Effector CD4-positive, alpha-beta T cell (primary cell): Measurements from ENCODE around the gene PSEN2.

ENCODE experiments used
- DNase-seq: peaks from one replicate; pipeline ENCODE4 v3.0.0-alpha.2; 2020

Gene PSEN2

GRCh38 chr1:226865590-226865989, 4.8 kb upstream of the PSEN2 start:
- DNase-seq: no peak

- DNase-seq: no peak
These were observed 2.9 kb upstream of the PSEN2 start for GRCh38 chr1:226867461-226868054.

GRCh38 chr1:226868726-226869125, 1.7 kb upstream of the PSEN2 start:
- no peak for DNase-seq

DNA sequence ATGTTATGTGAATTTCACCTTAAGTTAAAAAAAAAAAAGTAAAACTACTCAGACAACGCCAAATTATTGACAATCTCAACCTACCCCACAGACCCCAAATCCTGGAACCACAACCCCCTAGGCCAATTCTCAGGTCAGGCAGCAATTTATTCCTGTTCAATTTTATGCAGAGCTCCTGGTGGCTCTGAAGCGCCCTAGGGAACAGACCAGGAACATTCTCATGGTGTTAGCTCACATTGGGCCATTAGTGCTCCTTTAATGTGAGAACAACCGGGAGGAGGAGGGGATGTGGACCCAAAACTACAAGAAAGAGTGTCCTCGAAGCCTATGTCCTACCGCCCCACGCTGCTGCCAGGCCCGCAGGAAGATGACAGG, 403 bp upstream of the PSEN2 start:
- DNase-seq: no peak

DNA sequence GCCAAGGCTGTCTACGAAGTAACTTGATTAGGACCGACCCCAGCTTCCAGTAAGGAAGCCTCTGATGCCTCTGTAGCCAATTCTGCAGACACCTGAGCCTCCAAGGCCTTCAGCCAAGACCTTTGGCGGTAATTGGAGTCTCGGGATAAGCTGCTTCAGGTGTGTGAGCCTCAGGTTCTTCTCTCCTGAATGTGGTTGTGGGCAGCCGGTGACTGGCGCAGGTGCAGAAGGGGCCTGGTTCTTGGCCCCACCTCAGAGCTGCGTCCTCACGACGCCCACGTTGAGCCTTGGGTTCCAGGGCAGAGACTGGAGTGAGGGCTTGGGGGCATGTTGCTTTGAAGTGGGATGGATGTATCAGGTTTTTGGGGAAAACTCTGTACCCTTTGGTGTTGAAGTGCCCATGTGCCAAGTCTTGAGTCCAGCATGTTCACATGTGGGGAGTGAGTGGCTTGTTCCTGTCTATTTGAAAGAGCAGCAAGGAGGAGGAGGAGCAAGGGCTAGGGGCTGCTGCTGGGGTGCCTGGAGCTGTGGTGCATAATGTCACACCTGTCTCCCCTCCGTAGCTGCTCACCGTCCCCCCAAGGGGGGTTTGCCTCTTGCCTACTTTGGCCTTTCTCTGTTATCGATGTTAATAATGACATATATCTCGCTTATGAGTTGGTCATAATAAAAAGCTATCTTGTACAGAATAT, 1.4 kb downstream of the PSEN2 start:
- no peak for DNase-seq

GRCh38 chr1:226872437-226872836, 2.0 kb downstream of the PSEN2 start:
- DNase-seq: no peak

DNA sequence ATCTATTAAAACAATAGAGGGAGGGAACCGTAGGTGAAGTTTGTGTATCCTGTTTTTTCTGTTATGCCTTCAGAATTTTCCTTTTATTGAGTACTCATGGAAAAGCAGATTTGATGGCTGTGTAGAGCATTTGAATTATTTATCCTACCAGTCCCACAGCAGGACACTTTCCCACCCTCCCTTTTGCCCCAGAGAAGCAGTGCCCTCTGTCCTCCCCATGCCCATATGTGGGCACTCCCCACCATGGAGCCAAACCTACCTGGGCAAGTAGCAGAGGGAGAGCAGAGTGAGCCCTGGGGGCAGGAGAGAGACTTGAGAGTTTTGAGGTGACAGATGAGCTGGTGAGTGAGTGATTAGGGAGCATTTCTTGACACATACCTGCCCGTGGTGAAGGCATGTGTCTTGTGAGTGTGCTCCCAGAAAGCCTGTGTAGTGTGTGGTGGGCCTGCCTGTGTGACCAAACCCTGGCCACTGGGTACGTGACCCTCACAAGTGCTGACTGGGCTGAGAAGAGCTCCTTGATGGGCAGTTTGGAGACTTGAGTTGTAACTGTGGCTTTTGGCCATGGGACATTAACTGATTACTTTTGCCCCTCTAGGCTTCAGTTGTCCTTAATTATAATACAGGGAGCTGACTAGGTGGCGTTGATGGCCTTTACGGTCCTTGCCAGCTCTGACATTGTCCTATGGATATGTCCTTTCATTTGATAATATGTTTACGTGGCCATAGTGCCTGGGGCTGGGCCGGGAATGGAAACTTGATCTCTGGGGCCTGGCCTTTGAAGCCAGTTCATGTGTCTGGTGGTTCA, 3.6 kb downstream of the PSEN2 start:
- DNase-seq: no peak

GRCh38 chr1:226874579-226875425, 4.4 kb downstream of the PSEN2 start:
- no peak for DNase-seq

- DNase-seq: no peak
These were observed 5.4 kb downstream of the PSEN2 start for GRCh38 chr1:226875641-226876295.

DNA sequence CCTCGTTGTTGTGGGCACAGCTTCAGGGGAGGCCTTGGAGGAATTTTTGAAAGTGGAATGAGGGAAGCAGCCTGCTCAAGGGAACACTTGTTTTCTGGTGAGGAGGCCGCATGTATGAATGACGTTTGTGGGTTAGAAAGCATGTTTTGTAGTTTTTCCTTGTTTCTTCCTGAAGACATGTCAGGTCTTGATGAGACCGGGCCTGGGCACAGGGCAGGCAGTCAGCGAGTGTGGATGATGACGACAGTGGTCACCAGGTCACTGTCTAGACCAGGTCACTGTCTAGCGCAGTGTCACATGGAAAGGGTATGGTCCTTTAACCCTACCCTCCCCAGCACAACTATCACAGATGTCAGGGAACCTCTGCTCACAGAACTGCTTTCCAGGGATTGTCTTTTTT, 7.3 kb downstream of the PSEN2 start:
- DNase-seq: no peak

DNA sequence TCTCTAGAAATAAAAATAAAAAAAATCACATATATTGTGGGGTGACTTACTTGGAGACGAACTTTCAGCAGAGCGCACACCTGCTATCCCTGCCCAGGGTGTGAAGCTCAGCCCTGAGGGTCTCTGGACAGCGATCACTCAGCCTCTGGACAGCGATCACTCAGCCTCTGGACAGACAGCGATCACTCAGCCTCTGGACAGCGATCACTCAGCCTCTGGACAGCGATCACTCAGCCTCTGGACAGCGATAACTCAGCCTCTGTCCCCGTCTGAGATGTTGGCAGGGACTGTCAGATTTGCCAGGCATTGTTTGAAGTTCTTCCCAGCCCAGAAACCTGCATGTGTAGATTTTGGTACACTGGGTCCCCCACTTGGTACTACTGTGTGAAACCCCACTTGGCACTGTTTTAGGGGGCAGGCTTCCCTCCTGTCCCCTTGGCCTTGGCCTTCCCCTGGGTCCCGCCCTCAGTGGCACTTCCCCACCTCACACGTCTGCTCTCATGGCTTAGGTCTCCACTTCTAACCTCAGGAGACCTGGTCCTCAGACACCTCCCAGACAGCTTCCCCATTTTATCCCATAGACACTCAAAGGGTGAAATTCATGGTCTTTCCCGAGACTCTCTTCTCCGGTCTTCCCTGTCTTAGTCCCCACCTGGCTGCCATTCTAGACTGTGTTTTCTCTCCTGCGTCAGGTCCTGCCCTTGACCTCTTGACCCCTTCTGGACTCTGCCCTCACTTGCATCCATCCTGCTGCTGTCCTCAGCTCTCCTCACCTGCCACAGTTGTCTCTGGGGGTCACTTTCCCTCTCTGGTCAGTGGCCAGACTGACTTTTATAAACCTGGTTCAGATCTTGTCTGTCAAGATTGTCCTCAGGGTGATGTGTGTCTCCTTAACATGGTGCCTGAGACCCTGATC, 10.2 kb downstream of the PSEN2 start:
- no peak for DNase-seq

GRCh38 chr1:226881515-226882185, 11.2 kb downstream of the PSEN2 start:
- DNase-seq: no peak

DNA sequence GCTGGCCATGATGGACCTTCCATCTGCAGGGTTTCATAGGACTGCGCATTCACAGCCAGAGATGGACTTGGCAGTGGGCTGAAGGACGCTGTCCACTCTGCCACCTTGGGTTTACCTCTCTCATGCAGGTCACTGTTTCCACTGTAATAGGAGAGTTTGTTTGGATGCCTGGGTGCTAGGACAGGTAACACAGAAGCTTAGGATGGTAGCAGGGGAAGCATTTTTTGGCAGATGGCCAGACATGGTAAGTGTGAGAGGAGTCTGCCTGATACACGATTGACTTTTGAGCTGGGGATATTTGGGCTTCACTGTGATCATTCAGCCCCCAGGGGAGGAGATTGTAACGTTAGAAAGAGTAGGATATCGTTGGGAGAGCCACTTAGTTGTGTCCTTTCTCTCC, 11.8 kb downstream of the PSEN2 start:
- DNase-seq: no peak

GRCh38 chr1:226882631-226883409, 12.4 kb downstream of the PSEN2 start:
- no peak for DNase-seq

- DNase-seq: no peak
These were observed 13.2 kb downstream of the PSEN2 start for GRCh38 chr1:226883630-226884029.

GRCh38 chr1:226884116-226884625, 13.8 kb downstream of the PSEN2 start:
- no peak for DNase-seq

DNA sequence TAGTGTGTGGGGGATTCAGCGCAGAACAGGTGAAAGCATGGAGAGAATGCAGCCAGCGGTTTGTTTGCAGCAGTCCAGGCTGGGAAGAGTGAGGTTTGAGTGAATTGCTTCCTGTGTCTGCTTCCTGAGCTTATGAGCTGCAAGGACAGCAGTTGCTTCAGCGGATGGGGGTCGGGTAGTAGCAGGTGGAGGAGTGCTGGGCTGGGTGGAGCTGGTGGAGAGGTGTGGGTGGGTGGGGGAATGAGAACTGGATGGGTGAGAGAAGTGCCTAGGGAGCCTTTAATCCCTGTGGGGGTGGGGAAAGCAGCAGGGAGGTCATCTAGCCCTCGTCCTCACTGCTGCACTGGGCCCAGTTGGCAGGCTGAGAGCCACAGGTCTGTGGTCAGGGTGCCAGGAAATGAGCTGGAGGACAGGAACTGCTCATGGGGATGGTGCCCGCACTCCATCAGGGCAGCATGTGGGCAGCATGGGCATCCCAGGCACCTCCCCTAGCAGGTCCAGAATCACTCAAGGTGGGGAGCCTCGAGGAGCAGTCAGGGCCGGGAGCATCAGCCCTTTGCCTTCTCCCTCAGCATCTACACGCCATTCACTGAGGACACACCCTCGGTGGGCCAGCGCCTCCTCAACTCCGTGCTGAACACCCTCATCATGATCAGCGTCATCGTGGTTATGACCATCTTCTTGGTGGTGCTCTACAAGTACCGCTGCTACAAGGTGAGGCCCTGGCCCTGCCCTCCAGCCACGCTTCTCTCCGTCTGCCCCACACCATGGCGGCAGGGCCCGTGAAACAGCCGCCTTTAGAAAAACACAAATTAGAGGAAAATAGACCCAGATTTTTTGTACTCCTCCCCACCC, 14.8 kb downstream of the PSEN2 start:
- no peak for DNase-seq

GRCh38 chr1:226886122-226886901, 15.9 kb downstream of the PSEN2 start:
- no peak for DNase-seq
